HAP-1 (cell line): ENCODE data around the gene PYGO2.

Source experiments
- DNase-seq, 2 experiments: peaks; one replicate each; pipeline ENCODE4 v3.0.0-alpha.2; 2016 to 2020; ENCODE audit warnings: low spot score in 2 of 2
- H3K27me3 ChIP-seq: fragments of 250-450 bp; sonication (Bioruptor Pico); 2 replicates; pipeline ENCODE4 v1.5.1; 2020; ENCODE audit warnings: low read depth, mild to moderate bottlenecking, moderate library complexity
- H3K36me3 ChIP-seq: fragments of 250-450 bp; sonication (Bioruptor Pico); replicated peaks from 2 replicates; pipeline ENCODE4 v1.5.1; 2020; ENCODE audit warnings: mild to moderate bottlenecking
- H3K4me1 ChIP-seq: fragments of 250-450 bp; sonication (Bioruptor Pico); 2 replicates; pipeline ENCODE4 v1.5.1; 2020; ENCODE audit warnings: mild to moderate bottlenecking
- H3K4me3 ChIP-seq: fragments of 250-450 bp; sonication (Bioruptor Pico); 2 replicates; pipeline ENCODE4 v1.5.1; 2020; ENCODE audit warnings: mild to moderate bottlenecking, moderate library complexity
- H3K9me3 ChIP-seq: fragments of 250-450 bp; sonication (Bioruptor Pico); 2 replicates; pipeline ENCODE4 v1.5.1; 2020; ENCODE audit warnings: mild to moderate bottlenecking, moderate library complexity
- in situ Hi-C: fragments of 300-500 bp; cut with MboI; formaldehyde crosslinking; loops from 3 replicates; pipeline ENCODE4 v1.14.3; 2020; ENCODE audit warnings: low sequenced_read_pairs, inconsistent platforms, mixed read lengths

Gene PYGO2, protein sequence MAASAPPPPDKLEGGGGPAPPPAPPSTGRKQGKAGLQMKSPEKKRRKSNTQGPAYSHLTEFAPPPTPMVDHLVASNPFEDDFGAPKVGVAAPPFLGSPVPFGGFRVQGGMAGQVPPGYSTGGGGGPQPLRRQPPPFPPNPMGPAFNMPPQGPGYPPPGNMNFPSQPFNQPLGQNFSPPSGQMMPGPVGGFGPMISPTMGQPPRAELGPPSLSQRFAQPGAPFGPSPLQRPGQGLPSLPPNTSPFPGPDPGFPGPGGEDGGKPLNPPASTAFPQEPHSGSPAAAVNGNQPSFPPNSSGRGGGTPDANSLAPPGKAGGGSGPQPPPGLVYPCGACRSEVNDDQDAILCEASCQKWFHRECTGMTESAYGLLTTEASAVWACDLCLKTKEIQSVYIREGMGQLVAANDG

GRCh38 chr1:154961207-154962155, at the start of gene PYGO2:
PYGO2 (minus strand) TSS chr1:154961782; CDS start chr1:154961576, 206 bp downstream.
- in situ Hi-C loops: loop anchor here (5.0 kb wide), 1 partner anchor 91 kb away; the partner anchor contains the start of gene ADAM15

DNA sequence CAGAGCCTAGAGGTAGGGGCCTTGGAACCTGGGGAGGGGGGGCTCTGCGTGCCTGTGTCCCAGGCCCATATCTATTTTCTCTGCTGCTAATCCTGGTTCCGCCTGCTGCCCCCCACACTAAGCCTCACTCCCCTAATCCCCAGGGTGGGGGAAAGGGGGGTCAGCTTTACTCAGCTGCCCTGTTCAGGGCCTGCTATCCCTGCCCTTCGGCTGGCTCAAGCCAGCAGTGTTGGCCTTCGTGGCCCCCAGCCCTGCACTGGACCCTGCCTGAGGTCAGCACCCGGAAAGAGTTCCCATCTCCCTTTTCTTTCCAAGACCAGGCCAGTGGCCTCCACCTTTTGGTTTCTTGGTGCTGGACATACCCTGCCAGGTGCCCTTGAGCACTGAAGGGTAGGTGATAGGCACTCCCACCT, 49.4 kb upstream of the PYGO2 start:
- H3K4me1 ChIP-seq: peaks cover 4% of the 10 kb centered on the region; the same call in 1 of the 2 replicates
- H3K9me3 ChIP-seq: no peaks in the 10 kb centered on the region
- no peak overlapping the region for H3K4me3 ChIP-seq
- peaks cover 20% of the 10 kb centered on the region; the same call in 1 of the 2 replicates for H3K36me3 ChIP-seq
- H3K27me3 ChIP-seq: no peaks in the 10 kb centered on the region
- in situ Hi-C loops: no loop called here
- DNase-seq: no peak

More at GRCh38 chr1:154961207-154962155, at the start of gene PYGO2:
- Histone ChIP-seq H3K4me3 (peak within 1 kb of the TSS; percentile 96), H3K9me3 (no peaks in the 10 kb centered on the region), H3K4me1 (peaks cover 8% of the 10 kb centered on the region), H3K27me3 (no peaks in the 10 kb centered on the region), H3K36me3 (peaks cover 51% of the 10 kb centered on the region)
- DNase-seq: peak; percentile 72 to 87

GRCh38 chr1:155010211-155010918, 48.8 kb upstream of the PYGO2 start:
- no peak overlapping the region for H3K4me3 ChIP-seq
- in situ Hi-C loops: no loop called here

GRCh38 chr1:155009742-155010141, 48.2 kb upstream of the PYGO2 start:
- no peak for DNase-seq
- no peaks in the 10 kb centered on the region for H3K27me3 ChIP-seq
- H3K9me3 ChIP-seq: no peaks in the 10 kb centered on the region
- H3K4me1 ChIP-seq: peaks cover 4% of the 10 kb centered on the region
- in situ Hi-C loops: no loop called here
- no peak overlapping the region for H3K4me3 ChIP-seq
- H3K36me3 ChIP-seq: peaks cover 9% of the 10 kb centered on the region; the same call in 1 of the 2 replicates

More at GRCh38 chr1:155010211-155010918, 48.8 kb upstream of the PYGO2 start:
- H3K9me3 ChIP-seq: no peaks in the 10 kb centered on the region
- H3K27me3 ChIP-seq: no peaks in the 10 kb centered on the region
- H3K36me3 ChIP-seq: peaks cover 15% of the 10 kb centered on the region; the same call in 1 of the 2 replicates
- DNase-seq: no peak
- peaks cover 4% of the 10 kb centered on the region; the same call in 1 of the 2 replicates for H3K4me1 ChIP-seq

GRCh38 chr1:155009221-155009711, 47.7 kb upstream of the PYGO2 start:
- DNase-seq: no peak
- in situ Hi-C loops: no loop called here
- Histone ChIP-seq H3K4me1 (peaks cover 7% of the 10 kb centered on the region), H3K4me3 (no peak overlapping the region), H3K27me3 (no peaks in the 10 kb centered on the region), H3K9me3 (no peaks in the 10 kb centered on the region), H3K36me3 (peaks cover 5% of the 10 kb centered on the region)

DNA sequence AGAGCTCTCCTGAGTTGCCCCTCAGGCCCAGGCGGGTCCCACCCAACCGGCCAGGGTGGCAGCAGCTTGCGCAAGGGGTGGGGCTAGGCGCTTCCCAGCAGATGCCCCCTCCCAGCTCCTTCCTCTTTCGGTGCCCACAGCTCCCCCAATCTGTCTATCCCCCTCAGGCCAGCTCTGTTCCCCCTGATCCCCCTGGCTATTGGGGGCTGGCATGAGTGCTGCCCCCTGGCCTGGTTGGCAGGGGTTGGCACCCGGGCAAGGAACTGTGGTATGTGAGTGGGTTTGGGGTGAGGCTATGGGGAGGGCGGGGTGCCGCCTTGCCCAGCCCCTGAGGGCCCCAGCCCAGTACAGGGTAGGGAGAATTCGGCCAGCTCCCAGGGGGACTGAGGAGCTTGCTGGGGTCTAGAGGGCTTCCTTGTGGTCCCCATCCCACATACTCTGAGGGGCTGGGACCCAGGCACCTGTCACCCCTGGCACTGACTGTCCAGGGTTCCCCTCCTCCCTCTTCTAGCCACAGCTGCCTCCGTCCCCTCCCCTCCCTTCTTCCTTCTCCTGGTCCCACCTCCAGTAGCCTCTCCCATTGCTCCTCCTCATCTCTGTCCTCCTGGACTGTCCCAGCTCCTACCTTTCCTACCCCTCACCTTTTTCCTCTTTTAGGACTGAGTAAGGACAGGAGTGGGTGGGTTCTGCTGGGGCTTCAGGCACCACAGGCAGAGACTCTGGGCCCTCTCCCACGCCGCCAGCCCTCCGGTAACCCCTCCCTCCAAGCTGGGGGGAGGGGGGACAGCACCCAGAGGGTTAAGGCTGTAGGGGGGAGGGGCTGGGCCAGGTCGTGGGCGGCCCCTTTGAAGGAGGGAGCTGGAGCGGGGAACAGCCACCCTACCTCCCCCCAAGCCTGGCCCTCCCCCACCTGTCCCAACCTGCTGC, 46.7 kb upstream of the PYGO2 start:
- H3K4me3 ChIP-seq: no peak overlapping the region
- H3K36me3 ChIP-seq: no peaks in the 10 kb centered on the region; the same call in 1 of the 2 replicates
- H3K27me3 ChIP-seq: no peaks in the 10 kb centered on the region
- no peaks in the 10 kb centered on the region for H3K9me3 ChIP-seq
- no peak for DNase-seq
- in situ Hi-C loops: no loop called here
- H3K4me1 ChIP-seq: peaks cover 9% of the 10 kb centered on the region

GRCh38 chr1:155007251-155007828, 45.8 kb upstream of the PYGO2 start:
- no peak for DNase-seq
- no peaks in the 10 kb centered on the region; the same call in 1 of the 2 replicates for H3K36me3 ChIP-seq
- no peaks in the 10 kb centered on the region for H3K9me3 ChIP-seq
- no peak overlapping the region for H3K4me3 ChIP-seq
- in situ Hi-C loops: no loop called here
- H3K4me1 ChIP-seq: peaks cover 9% of the 10 kb centered on the region
- H3K27me3 ChIP-seq: no peaks in the 10 kb centered on the region

DNA sequence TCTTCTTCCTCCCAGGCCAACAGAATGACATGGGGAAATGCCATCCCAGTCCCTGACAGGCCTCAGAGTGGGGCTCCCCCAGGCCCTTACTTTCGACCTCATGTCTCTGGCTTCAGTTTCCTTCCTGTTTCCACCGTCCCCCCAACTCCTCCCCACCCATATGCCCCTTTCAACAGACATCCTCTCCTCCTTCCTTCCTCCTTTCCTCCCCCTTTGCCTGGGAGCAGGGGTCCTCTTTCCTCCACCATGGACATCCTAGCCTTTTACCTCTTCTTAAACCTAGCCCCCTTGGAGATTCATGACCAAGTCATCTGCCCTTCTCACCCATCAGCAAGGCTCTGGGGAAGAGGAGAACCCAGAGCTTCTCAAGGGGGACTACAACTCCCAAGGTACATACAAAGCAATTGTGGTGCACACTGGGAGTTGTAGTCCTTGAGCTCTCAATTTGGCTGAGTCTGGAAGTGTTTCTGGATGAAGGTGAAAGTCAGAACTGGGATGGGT, 45.1 kb upstream of the PYGO2 start:
- H3K4me3 ChIP-seq: no peak overlapping the region
- in situ Hi-C loops: no loop called here
- peak in 1 of 2 experiments; percentile 29 for DNase-seq

GRCh38 chr1:155005076-155006011, 43.8 kb upstream of the PYGO2 start:
- no peak for DNase-seq
- in situ Hi-C loops: no loop called here
- H3K36me3 ChIP-seq: no peaks in the 10 kb centered on the region; the same call in 1 of the 2 replicates
- peaks cover 7% of the 10 kb centered on the region for H3K4me1 ChIP-seq
- H3K4me3 ChIP-seq: no peak overlapping the region
- H3K9me3 ChIP-seq: no peaks in the 10 kb centered on the region
- H3K27me3 ChIP-seq: no peaks in the 10 kb centered on the region

More for the DNA sequence above, 45.1 kb upstream of the PYGO2 start:
- Histone ChIP-seq H3K9me3 (no peaks in the 10 kb centered on the region), H3K27me3 (no peaks in the 10 kb centered on the region), H3K36me3 (no peaks in the 10 kb centered on the region; the same call in 1 of the 2 replicates), H3K4me1 (peaks cover 6% of the 10 kb centered on the region)

DNA sequence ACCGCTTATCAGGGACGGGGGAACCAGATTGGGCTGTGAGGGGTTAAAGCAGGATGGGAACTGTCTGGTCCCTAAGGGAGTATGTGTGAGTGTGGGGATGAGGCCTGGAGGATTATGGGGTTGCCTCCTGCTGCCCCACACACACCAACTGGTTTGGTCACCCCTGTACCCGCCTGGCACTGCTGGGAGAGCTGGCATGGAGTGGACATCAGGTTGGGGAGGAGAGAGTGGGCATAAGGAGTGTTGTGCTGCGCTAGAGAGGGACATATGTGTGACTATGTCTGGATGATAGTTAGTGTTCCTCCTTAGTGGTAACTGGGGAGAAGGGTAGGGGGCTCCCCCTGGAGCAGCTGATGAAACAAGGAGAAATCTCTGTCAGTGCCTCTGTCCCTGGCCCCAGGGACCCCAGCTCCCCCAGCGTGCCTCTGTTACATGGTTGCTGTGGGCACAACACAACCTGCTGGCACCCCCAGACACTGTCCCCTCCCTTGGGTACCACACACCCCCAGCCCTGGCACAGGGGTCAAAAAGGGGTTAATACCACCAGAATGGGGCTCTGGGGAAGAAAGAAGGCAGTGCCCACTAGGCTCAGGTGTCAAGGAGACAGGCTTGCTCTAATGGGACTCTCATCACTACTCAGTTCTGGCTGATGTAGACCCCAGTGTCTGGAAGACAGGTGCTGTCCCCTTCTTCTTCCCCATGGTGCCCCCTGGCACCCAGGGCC, 42.9 kb upstream of the PYGO2 start:
- H3K9me3 ChIP-seq: no peaks in the 10 kb centered on the region
- H3K36me3 ChIP-seq: no peaks in the 10 kb centered on the region; the same call in 1 of the 2 replicates
- no peaks in the 10 kb centered on the region for H3K27me3 ChIP-seq
- in situ Hi-C loops: no loop called here
- no peak for DNase-seq
- H3K4me1 ChIP-seq: peaks cover 13% of the 10 kb centered on the region
- peak overlapping the region; percentile 77 for H3K4me3 ChIP-seq
